NK-92 treated with Interleukin-12 subunit alpha and Interleukin-12 subunit beta, amount 100 ng/mL, for 24 hours (cell line): ENCODE results near the gene PRSS56.

ENCODE experiments used
- DNase-seq: peaks from one replicate; lab custom pipeline; 2025; lab: John Stamatoyannopoulos, UW

PRSS56 gene

GRCh38 chr2:232519581-232520438 lies at the start of gene PRSS56:
PRSS56 (plus strand) TSS chr2:232520388; CDS start chr2:232520599, 211 bp downstream.
- DNase-seq, result no peak

GRCh38 chr2:232473467-232473890 lies 46.7 kb upstream of the PRSS56 start:
- no peak for DNase-seq

DNA sequence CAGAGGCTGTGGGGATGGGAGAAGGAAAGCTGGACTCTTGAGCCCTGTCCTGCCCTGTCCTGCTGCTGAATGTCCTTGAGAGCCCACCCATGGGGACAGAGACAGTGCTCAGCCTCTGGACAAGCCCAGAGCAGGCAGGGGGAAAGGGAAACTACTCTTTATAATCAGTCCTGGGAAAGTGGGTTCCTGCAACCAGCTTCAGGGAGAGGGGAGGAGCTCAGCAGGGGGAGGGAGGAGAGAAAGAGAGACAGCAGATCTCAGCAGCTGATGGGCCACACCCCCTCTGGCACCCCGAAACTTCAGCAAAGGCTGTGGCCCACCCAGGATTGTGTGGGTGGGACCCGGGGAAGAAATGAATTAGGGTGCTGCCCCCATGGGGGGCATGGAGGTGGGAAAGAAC lies 44.1 kb upstream of the PRSS56 start:
- no peak for DNase-seq

DNA sequence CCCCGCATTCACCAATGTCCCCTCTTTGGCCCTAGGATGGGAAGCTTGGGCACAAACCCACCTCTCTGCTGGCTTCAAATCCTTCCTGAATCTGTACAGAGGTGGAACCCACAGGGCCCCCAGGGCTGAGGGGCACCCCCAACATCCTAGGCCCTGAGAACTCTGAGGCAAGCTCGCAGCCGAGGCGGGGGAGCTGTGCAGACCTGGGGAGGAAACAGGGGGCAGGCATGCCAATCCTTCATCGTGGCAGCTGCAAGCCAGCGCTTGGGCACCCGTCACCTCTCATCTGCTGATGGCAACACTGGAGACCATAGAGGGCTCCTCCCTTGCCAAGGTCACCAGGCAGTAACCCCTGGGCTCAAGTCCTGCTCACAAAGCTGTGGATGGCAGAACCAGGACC lies 43.4 kb upstream of the PRSS56 start:
- no peak for DNase-seq

- no peak for DNase-seq
These were observed 42.3 kb upstream of the PRSS56 start for GRCh38 chr2:232477751-232478510.

- DNase-seq, result no peak
These were observed 41.4 kb upstream of the PRSS56 start for GRCh38 chr2:232478571-232479340.

GRCh38 chr2:232479341-232480200 lies 40.6 kb upstream of the PRSS56 start:
- no peak for DNase-seq

GRCh38 chr2:232480201-232481190 lies 39.7 kb upstream of the PRSS56 start:
- DNase-seq, result no peak

DNA sequence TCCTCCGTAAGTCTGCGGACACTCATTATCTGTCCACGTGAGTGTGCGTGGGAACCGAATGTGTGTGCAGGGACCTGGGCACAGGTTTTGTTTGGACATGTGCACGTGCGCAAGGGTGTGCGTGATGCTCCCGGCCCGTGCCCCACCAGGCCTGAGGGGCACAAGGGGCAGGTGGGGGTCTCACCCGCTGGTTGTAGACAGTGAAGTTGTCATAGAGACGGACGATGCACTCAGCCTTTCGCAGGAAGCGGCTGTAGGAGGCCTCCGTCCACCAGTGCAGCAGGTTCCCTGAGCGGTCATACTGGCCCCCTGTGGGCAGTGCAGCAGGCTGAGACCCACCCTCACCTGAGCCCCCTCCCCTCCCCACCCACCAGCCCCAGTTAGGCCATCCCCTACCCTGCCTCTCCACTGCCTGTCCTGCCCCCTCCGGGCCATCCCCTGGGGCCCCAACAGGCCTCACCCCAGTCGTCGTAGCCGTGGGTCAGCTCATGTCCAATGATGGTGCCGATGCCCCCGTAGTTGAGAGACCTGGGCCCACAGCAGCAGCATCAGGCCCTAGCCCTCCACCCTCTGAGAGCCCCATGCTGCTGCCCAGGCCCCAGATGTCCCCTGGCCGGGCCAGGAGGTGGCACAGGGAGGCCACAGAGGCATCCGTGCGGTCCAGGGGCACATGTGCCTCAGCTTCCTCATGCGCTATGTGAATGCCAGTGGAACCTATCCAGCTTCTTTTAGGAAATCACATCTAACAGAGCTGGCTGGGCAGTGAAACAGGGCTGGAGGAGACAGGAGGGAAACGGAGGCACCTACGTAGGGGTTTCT lies 38.7 kb upstream of the PRSS56 start:
- DNase-seq, result no peak

DNA sequence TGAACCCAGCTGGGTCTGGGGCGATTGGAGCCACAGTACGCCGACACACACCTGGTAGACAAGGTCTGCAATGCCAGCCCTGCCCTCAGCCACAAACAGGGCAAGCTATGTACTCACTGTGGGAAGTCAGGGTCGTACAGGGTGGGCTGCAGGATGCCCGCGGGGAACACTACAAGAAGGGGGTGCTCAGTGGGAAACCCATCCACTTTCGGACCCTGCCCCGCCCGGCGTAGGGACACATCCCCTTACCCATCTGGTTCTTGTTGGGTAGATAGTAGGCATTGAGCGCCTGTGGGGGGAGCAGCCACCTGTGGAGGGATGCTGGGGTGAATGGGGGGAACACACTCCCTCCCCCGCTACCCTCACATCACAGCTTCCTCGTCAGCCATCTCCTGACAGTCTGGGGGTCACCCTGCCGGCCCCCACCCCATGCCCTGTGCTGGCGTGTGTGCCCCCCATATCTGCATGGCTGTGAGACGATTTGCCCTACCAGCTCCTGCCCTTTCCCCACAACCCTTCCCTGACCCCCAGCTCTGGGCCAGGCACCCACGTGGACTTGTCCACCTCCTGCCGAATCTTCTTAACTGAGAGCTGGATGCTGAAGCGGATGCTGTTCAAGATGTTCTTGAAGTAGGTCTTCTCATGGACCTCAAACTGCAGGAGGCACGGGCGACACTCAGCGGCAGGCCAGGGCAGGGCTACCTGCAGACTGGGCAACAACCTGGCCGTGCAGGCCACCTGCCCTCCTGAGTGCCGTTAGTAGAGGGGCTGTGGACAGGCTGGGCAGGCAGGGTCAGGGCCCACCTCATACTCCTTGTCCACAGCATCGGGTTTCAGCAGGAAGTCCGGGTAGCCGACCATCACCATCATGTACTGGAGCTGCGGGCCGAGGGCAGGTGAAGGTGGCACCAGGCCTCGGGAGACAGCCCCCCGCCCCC lies 37.6 kb upstream of the PRSS56 start:
- DNase-seq, result no peak

DNA sequence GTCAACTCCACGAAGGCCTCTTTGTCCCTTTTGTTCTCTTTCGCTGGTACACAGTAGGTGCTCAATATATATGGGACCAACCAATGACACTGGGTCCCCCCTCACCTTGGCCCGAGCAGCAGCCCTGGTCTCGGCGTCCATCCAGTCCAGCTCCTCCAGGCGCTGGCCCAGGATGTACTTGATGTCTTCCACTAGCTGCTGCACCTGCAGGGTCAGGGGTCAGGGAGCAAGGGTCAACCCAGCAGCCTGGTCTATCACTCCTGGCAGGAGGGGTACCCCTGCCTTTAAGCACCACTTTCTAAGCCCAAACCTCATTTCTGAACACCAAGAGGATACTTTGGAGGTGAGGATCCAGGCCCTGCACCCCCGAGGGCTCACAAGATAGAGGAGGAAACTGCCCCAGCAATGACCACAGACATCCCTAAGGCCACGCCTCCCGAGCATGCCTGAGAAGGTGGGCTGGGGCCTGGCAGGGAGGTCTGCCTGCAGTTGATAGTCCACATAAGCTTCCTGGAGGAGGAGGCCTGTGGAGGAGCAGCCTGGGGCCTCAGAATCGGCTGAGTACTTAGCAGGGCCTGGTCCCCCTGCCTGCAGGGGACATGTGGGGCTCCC lies 36.8 kb upstream of the PRSS56 start:
- DNase-seq, result no peak

DNA sequence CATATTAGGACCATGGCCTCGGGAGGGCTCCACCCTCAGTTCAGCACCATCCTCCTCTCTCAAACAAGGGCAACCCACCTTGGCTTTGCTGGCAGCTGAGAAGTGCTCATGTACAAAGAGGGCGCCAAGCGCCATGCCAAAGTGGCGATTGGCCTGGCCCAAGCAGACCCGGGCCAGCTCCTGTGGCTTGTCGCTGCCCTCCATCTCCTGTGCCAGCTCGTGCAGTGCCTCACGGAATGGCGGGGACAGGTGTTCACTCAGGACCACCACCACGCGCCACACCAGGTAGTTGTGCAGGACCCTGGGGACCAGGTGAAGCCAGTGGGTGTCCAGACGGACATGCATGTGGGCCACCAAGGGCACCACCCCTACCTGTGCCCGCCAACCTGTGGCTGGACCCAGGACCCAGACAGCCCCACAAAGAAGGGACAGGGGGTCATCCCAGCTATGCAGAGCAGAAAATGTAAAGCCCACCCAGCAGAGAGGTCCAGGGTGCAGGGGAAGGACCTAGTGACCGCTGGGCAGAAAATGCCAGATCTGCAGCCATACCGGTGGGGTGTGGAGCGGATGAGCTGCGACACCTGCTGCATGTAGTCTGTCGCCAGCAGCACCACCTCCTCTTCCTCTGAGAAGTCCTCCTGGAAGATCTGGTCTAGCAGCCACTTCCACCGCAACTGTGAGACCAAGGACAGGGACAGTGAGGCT lies 36.1 kb upstream of the PRSS56 start:
- no peak for DNase-seq

- no peak for DNase-seq
These were observed 35.4 kb upstream of the PRSS56 start for GRCh38 chr2:232484628-232485347.

DNA sequence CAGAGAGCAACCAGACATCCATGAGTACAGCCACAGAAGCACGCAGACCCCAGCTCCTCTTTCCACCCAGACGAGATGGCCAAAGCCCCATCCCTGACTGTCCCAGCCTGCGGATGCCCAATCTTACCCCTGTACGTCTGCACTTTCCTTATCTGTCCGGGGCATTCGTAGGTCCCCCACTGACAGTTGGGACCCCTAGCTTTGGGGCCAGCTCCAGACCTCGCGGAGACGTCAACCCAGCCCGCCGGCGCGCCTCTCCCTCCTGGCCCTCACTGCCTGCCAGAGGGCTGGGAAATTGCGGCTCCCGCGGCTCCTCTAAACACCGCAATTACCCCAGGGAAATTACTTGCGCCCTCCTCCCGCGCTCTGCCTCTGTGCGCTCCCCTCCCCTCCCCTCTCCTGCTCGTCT lies 34.8 kb upstream of the PRSS56 start:
- no peak for DNase-seq

- DNase-seq, result no peak
These were observed 34.2 kb upstream of the PRSS56 start for GRCh38 chr2:232485757-232486557.
